PC-9 (cell line): ENCODE data around the gene PTGDS. TPM values are rescaled to one million over a fixed set of nuclear protein-coding genes. Genes with fewer than 3 reads are reported as not detected.

ENCODE experiments used
- BruUV-seq: library from RNA; stranded (reverse); fragments of 400-500 nt; replicated peaks from 2 replicates; lab custom pipeline; 2021; lab: Mats Ljungman, UMichigan
- CTCF ChIA-PET: fragments of 300-600 bp; sonication (Branson Sonifier 250); formaldehyde crosslinking; loops from one replicate; lab custom pipeline; 2022; ENCODE audit warnings: antibody characterized with exemption; lab: Charles Lee
- POLR2A ChIA-PET: fragments of 300-600 bp; sonication (Branson Sonifier 250); formaldehyde crosslinking; loops from one replicate; lab custom pipeline; 2022; ENCODE audit warnings: antibody characterized with exemption; ENCODE audit not compliant: unreplicated experiment; lab: Charles Lee
- DNase-seq, 2 experiments: peaks; one replicate each; pipeline versions ENCODE4 v3.0.0 to v3.0.0-alpha.2; 2015 to 2022; ENCODE audit warnings: mixed read lengths in 1 of 2
- H2AFZ ChIP-seq: fragments of 200-600 bp; sonication (generic); 2 replicates; pipeline ENCODE4 v1.8.1; 2017; ENCODE audit warnings: antibody characterized with exemption
- H3F3A ChIP-seq: fragments of 200-600 bp; sonication (generic); 2 replicates; pipeline ENCODE4 v1.8.1; 2017; ENCODE audit warnings: antibody characterized with exemption, mild to moderate bottlenecking, low read depth; ENCODE audit not compliant: insufficient read depth
- H3K27ac ChIP-seq: fragments of 200-600 bp; sonication (generic); 2 replicates; pipeline ENCODE4 v1.6.1; 2016; ENCODE audit warnings: mixed run types
- H3K27me3 ChIP-seq: fragments of 200-600 bp; sonication (generic); 2 replicates; pipeline ENCODE4 v1.6.1; 2016; ENCODE audit warnings: low read depth, mixed run types; ENCODE audit not compliant: insufficient read depth
- H3K36me3 ChIP-seq: fragments of 200-600 bp; sonication (generic); 2 replicates; pipeline ENCODE4 v1.6.1; 2016; ENCODE audit warnings: low read depth, mixed run types
- H3K4me1 ChIP-seq: fragments of 200-600 bp; sonication (generic); replicated peaks from 2 replicates; pipeline ENCODE4 v1.6.1; 2016; ENCODE audit warnings: mixed run types; ENCODE audit not compliant: insufficient read depth
- H3K4me2 ChIP-seq: fragments of 200-600 bp; sonication (generic); 2 replicates; pipeline ENCODE4 v1.6.1; 2017; ENCODE audit warnings: mixed run types
- H3K4me3 ChIP-seq: fragments of 200-600 bp; sonication (generic); 2 replicates; pipeline ENCODE4 v1.6.1; 2016; ENCODE audit warnings: mixed run types
- H3K79me2 ChIP-seq: fragments of 200-600 bp; sonication (generic); 2 replicates; pipeline ENCODE4 v1.6.1; 2017; ENCODE audit warnings: low read depth, mixed run types
- H3K9me2 ChIP-seq: fragments of 200-600 bp; sonication (generic); 2 replicates; pipeline ENCODE4 v1.8.1; 2017; ENCODE audit warnings: mild to moderate bottlenecking; ENCODE audit not compliant: insufficient read depth
- H3K9me3 ChIP-seq: fragments of 200-600 bp; sonication (generic); 2 replicates; pipeline ENCODE4 v1.8.1; 2016; ENCODE audit warnings: low read depth; ENCODE audit not compliant: insufficient read depth
- H4K20me1 ChIP-seq: fragments of 200-600 bp; sonication (generic); 2 replicates; pipeline ENCODE4 v1.8.1; 2017; ENCODE audit not compliant: insufficient read depth
- CTCF ChIP-seq: fragments of 200-600 bp; sonication (generic); conservative IDR thresholded peaks from 2 replicates; pipeline ENCODE4 v1.6.1; 2017; ENCODE audit warnings: mixed run types, antibody characterized with exemption, mild to moderate bottlenecking, moderate library complexity
- EZH2 ChIP-seq: fragments of 200-600 bp; sonication (generic); IDR thresholded peaks from 2 replicates; pipeline ENCODE4 v1.8.0; 2017; ENCODE audit warnings: antibody characterized with exemption, low read depth
- intact Hi-C: fragments of 100-400 bp; cut with micrococcal nuclease; formaldehyde crosslinking; loops from one replicate; pipeline ENCODE4 v1.10.0; 2022; ENCODE audit not compliant: unreplicated experiment
- total RNA-seq: library from RNA; stranded (reverse); gene quantifications from 2 replicates; pipeline ENCODE4 v1.2.3, GENCODE V29; 2021

Gene PTGDS
- total RNA-seq, 1 experiment from 2014 or later = 1.7 TPM

- no peak for DNase-seq
- no peaks in the 10 kb centered on the region; the same call in 1 of the 2 replicates for H4K20me1 ChIP-seq
- no peaks in the 10 kb centered on the region for H3K36me3 ChIP-seq
- TF ChIP-seq EZH2 (no peak), CTCF (no peak)
- peaks cover 7% of the 10 kb centered on the region; the same call in 1 of the 2 replicates for H3K79me2 ChIP-seq
- intact Hi-C loops = no loop called here
- no peaks in the 10 kb centered on the region for H3K27me3 ChIP-seq
- no peaks in the 10 kb centered on the region for H3K9me3 ChIP-seq
- no TSS peak for BruUV-seq
- no peak overlapping the region for H2AFZ ChIP-seq
- H3K4me2 ChIP-seq = no peak overlapping the region
- peaks cover 31% of the 10 kb centered on the region for H3K4me1 ChIP-seq
- no peak overlapping the region for H3K4me3 ChIP-seq
- peaks cover 41% of the 10 kb centered on the region; the same call in 1 of the 2 replicates for H3F3A ChIP-seq
- no peak overlapping the region for H3K27ac ChIP-seq
- no peaks in the 10 kb centered on the region for H3K9me2 ChIP-seq
- POLR2A ChIA-PET = interaction anchor here (0.5 kb wide), 1 partner anchor 40 kb away, joined by 5 read pairs; no protein-coding TSS in a partner anchor
- CTCF ChIA-PET = no interaction called here
Measured at GRCh38 chr9:136994180-136994887, 17.0 kb downstream of the PTGDS start.

GRCh38 chr9:136994888-136995230 is 17.6 kb downstream of the PTGDS start:
- Histone ChIP-seq H3K4me2 (no peak overlapping the region), H4K20me1 (no peaks in the 10 kb centered on the region; the same call in 1 of the 2 replicates), H2AFZ (no peak overlapping the region), H3K79me2 (peaks cover 7% of the 10 kb centered on the region; the same call in 1 of the 2 replicates), H3K27ac (no peak overlapping the region), H3F3A (peaks cover 37% of the 10 kb centered on the region; the same call in 1 of the 2 replicates), H3K36me3 (no peaks in the 10 kb centered on the region), H3K4me1 (peaks cover 31% of the 10 kb centered on the region), H3K9me3 (no peaks in the 10 kb centered on the region), H3K4me3 (no peak overlapping the region), H3K9me2 (no peaks in the 10 kb centered on the region), H3K27me3 (no peaks in the 10 kb centered on the region)
- intact Hi-C loops = loop anchor here (5.0 kb wide), 1 partner anchor 148 kb away; the partner anchor contains the start of gene PHPT1
- ChIA-PET CTCF (no interaction called here), POLR2A (no interaction called here)
- BruUV-seq = no TSS peak
- TF ChIP-seq CTCF (no peak), EZH2 (no peak)
- no peak for DNase-seq

GRCh38 chr9:136995362-136995761 is 18.1 kb downstream of the PTGDS start:
- no peaks in the 10 kb centered on the region for H3K36me3 ChIP-seq
- no peaks in the 10 kb centered on the region; the same call in 1 of the 2 replicates for H4K20me1 ChIP-seq
- BruUV-seq = no TSS peak
- DNase-seq = no peak
- H3K4me3 ChIP-seq = no peak overlapping the region
- H2AFZ ChIP-seq = no peak overlapping the region
- POLR2A ChIA-PET = interaction anchor here (0.7 to 1.1 kb wide), 2 partner anchors 148 to 153 kb away, joined by 7 to 10 read pairs; partner anchors contain the start of gene AJM1
- TF ChIP-seq CTCF = no peak
- TF ChIP-seq EZH2 = no peak
- peaks cover 31% of the 10 kb centered on the region for H3K4me1 ChIP-seq
- H3K27ac ChIP-seq = no peak overlapping the region
- H3K4me2 ChIP-seq = no peak overlapping the region
- no peaks in the 10 kb centered on the region for H3K27me3 ChIP-seq
- no peaks in the 10 kb centered on the region for H3K9me2 ChIP-seq
- peaks cover 7% of the 10 kb centered on the region; the same call in 1 of the 2 replicates for H3K79me2 ChIP-seq
- H3F3A ChIP-seq = peaks cover 35% of the 10 kb centered on the region; the same call in 1 of the 2 replicates
- H3K9me3 ChIP-seq = no peaks in the 10 kb centered on the region
- CTCF ChIA-PET = interaction anchor here (0.8 to 2.1 kb wide), 5 partner anchors 20 to 203 kb away, joined by 3 to 10 read pairs (median 3); no protein-coding TSS in a partner anchor
- intact Hi-C loops = loop anchor here (5.0 kb wide), 1 partner anchor 148 kb away; the partner anchor contains the start of gene PHPT1
